T-helper 9 cell (primary cell): Measurements from ENCODE around the gene GNG2.
A peak's percentile ranks its signal among the peaks of the same experiment; 100 is the strongest.

ENCODE experiments used
- DNase-seq: peaks from one replicate; pipeline ENCODE4 v3.0.0-alpha.2; 2020
- total RNA-seq, 2 donors: gene quantifications; one replicate each; lab custom pipeline; 2026; lab: John Stamatoyannopoulos, UW

Gene GNG2
- total RNA-seq = 169 to 203 reads per million in 2 donors

DNA sequence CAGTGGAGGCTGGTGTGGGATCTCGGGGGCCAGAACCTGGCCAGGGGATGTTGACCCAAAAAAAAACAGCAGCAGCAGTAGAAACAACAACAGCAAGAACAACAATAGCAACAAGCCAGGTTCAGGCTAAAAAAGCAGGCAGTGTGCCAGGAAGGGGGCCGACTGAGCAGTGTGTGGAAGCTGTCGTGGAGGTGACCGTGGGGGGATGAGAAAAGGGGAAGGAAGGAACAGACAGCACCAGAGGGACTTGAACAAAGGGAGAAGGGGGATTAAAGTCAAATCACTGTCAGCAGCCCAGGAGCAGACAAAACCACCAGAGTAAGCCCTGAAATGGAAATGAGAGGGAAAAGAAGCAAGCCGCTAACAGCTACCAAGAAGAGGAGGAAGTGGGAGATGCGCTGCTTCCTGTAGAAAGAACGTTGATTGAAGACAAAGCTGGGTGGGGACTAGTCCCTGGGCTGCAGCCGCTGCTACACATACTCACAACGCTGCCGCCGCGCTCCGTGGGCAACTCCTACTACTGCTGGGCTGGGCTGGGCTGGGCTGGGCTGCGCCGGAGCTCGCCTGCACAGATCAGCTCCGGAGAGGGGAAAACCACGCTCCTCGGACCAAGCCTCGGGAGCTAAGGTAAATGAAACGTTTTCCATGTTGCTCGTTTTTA lies at the start of gene GNG2:
GNG2 (plus strand) TSS at position 449 of the 661 bp plus-strand sequence. CDS start 90,067 bp downstream, outside the sequence.
- DNase-seq = peak; percentile 76

DNA sequence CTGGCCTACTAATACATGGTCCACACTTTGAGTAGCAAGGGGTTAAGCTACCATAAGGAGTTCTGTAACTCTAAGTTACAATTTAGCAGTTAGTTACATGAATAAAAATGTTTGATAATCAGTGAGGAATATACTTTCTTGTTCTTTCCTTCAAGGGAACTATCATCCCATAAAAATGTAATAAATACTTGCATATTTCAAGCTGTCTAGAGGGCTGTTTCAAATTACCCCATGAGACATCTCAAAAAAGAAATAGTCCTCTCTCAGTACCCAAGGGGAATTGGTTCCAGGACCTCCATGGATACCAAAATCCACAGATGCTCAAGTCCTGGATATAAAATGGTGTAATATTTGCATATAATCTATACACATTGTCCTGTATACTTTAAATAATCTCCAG lies 48.7 kb upstream of the GNG2 start:
- DNase-seq = no peak

DNA sequence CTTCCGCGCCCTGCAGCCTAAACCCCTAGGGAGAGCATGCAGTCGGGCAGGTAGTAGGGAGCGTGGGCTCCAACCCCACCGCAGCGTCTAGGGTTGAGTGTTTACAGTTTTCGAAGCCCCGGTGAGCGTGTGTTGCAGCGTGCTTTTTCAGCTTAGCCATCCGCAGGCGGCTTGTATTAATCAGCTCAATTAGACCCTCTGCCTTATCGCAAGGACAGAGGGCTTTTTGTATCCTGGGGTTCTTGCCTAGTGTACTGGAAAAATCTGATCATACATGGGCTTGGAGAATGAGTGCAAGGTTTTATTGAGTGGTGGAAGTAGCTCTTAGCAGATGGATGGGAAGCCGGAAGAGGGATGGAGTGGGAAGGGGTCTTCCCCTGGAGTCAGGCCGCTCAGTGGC lies 44.4 kb upstream of the GNG2 start:
- no peak for DNase-seq

DNA sequence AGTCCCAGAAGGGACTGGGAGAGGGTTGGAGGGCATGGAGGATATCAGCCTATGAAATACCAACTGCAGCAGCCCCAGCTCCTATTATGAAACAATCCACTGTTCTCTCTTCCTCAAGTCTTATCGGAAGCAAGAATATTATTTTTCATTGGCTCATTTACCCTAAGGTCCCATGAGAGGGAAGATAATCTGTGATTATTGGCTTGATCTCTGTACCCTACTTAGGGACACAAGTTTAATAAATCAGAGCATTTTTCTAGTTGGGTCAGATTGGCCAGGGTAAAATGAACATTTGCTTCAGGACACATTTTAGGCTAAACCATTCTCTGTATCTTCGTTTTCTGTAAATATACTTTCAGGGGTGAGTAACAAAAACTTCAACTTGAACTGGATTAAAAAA lies 43.1 kb upstream of the GNG2 start:
- DNase-seq = no peak

DNA sequence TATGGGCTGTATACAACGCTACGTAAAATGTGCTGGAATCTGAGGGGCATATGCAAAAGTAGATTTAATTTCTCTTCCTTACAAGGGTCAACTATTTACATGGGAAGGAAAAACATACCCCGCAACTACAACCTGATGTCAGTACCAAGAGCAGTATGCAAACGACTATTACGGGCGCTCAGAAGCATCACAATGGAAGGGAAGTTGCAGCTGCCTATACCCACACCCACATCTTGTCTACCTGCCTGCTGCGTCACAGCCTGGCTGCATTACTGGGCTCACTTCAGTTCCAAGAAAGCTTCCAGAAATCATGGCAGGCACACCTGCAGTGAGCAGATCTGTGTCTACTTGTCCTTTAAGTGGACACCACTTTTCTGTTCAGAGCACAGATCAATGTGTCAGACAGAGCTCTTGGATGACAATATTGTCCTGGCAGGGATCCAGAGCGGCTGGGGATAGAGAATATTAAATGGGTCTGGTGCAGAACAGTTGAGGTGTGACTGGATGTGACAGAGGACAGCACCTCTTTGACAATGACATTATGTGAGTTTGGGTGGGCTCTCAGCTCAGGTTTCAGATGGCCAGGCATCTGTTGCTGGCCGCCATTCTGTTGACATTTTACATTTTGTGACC lies 41.5 kb upstream of the GNG2 start:
- no peak for DNase-seq

DNA sequence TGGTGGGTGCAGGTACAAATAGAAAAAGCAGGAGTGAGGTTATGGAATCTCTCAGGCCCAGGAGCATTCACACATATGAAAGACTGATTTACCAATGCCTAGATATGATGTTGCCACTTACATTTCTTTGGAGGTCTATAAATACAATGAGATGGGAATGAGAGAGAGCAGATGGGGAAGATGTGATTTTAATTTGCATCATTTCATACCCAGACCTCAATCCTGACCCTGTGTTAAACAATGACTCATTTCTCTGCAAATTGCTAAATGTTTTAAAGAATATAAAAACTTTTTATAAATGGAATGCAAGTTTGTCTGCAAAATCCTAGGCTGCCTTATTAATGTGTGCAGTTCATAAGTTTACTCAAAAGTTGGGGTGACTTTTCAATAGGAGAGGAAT lies 38.6 kb upstream of the GNG2 start:
- no peak for DNase-seq

DNA sequence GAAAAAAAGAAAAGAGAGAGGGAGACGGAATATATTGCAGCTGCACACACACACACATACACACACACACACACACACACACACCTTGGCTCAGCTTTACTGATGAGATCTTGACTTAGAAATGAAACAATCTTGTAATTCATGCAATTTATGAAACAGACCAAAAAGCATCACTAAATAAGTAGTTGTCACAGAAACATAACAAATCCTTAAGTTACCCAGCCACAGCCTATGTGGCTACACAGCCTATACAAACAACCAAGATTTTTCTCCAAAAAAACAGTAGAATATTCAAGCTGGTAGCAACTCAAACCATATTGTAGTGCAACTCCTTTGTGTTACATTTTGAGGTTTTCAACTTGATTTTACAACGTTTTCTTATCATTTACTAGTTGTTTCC lies 37.9 kb upstream of the GNG2 start:
- DNase-seq = no peak

DNA sequence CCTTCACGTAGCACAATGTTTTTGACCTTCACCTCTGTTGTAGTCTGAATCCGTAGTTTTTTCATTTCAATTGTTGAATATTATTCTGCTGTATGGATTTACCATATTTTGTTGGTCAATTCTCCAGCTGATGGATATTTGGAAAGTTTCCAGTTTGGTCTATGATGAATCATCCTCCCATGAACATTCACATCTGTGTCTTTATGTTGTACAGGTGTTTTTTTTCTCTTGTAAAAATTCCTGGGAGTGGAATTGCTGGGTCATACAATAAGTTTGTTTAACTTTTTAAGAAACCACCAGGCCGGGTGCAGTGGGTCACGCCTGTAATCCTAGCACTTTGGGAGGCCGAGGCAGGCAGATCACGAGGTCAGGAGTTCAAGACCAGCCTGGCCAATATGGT lies 36.7 kb upstream of the GNG2 start:
- DNase-seq = no peak

DNA sequence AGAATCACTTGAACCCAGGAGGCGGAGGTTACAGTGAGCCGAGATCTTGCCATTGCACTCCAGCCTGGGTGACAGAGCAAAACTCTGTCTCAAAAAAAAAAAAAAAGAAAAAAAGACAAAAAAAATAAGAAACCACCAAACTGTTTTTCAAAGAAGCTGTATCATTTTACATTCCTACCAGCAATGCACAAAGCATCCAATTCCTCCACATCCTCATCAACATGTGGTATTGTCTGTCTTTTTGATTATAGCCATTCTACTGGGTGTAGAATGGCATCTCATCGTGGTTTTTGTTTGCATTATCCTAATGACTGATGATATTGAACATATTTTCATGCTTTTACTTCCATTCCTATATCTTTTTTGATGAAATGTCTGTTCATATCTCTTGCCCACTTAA lies 36.2 kb upstream of the GNG2 start:
- no peak for DNase-seq

DNA sequence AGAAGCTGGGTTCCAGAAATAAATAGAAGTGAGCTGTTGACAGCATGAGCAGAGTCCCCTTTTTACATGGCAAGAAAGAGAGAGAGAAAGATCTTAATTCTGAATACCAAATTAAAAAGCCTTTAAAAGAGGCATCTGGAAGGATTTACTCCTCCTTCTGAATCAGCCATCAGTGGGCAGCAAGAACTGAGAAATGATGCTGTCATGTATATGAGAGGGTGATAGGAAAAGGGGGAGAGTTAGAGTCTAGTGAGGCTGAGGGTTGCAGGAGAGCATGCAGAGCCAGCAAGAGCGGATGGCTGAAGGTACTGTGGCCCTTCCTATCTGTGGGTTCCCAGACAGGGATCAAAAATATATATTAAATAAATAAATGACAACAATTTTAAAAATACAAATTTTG lies 34.5 kb upstream of the GNG2 start:
- no peak for DNase-seq

DNA sequence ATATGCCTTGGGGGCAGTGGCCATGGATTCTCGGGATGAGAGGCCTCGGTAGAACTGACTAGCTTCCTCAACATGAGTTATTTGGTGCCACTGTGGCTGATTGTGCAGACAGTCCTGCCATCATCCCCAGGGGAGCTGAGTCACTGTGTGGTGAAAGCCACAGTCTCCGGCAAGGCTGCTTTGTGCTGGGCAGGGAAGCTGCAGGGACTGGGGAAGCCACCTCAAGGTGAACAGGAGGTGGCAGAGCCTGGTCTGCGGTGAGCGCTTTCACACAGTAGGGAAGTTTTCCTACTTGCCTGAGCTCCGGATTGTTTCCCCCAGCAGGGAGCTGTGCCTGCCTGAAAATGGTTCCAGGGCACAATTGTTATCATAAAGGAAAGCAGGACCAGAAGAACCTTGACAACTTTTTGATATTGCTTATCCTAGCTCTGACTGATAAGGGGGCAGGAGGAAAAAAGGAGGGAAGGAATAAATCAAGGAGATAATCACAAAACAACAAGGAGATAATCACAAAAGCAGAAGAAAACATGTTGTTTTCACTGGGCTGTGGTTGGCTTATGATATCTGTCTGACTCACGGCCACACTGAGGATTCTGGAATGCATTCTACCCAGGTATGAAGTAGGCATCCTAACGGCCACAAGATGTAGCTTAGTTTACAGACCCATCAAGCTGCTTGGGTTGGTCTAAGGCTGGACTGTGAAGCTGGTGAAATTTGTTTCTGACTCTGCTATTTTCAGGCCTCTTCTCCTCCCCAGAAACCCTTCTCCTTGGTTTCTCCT lies 32.2 kb upstream of the GNG2 start:
- DNase-seq = peak; percentile 55

DNA sequence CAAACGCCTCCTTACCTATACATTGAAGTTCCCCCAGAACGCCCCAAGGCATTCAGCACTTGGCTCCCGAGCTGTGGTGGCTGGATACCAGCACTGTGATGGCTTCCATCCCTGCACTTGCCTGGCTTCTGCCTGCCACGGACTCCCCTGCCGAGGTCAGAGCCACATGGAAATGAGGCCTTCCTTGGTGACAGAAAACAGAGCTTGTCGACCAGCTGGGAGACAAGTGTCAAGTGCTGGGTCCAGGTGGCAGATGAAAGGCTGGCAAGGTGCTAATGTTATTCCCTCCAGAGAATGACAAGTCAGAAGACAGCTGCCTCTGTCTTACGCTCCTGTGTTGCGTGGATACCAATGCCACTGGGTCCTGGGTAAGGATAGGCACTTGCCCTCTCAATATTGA lies 26.2 kb upstream of the GNG2 start:
- no peak for DNase-seq

DNA sequence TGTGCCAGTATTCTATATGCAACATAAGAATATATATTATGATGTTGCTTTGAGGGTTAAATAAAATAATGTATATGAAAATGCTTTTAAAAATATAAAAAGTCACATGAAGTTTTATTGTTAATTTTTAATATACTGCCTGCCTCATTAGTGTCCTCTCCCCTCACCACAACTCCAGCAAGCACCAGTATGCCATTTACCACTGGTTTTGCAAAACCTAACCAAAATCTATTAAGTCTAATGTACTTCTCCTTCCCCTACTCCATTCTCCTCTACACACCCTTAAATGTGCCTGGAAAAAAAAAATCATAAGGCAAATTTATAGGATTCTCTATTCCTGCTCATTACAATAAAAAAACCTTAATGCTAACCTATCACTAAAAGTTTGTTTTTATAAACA lies 24.0 kb upstream of the GNG2 start:
- DNase-seq = no peak

DNA sequence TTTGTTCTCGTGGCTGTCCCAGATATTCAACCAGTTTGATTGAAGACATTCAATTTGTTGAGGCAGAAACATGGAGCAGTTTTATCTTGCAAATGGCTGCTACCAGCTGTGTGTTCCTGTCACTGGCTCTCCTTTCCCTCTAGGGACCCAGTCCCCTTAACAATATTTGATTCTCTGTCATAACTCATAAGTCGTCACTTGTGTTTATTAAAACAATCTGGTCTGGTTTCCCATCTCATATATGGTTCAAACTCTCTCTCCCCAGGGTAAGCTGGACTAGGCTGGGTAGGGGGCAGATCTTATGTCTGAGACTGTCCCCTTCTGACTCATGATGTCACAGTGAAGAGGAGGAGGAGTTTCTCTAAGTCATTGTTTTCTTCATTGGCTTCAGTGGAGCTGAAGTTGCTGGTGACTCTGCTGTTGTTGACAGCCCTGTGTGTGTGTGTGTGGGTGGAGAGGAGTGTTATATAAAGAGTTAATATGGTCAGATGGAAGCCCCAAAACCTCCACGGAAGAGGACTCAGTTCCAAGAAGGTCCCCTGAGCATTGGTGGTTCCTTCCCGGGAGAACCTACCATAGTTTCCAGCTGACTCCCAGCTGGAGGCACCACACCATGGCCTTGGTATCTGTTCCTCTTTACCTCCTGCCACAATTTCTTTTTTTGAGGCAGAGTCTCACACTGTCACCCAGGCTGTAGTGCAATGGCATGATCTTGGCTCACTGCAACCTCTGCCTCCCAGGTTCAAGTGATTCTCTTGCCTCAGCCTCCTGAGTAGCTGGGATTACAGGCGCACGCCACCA lies 16.1 kb upstream of the GNG2 start:
- DNase-seq = no peak

DNA sequence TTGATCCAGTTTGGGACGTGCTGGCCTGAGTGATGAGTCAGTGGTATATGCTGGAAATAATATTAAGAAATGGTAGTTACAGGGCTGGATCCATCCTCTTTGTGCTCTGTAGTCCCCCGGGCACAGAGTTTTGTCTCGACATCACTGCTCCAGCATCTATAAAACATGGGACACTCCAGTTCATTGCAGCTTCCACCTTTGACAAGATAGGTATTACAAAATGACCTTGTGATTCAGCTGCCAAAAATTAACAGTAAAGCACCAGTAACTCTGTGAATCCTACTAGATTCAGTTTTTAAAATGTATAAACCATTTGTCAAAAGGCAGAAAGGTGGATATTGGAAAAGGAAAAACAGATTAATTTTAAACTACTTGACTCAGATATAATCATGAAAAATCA lies 14.6 kb upstream of the GNG2 start:
- DNase-seq = no peak

DNA sequence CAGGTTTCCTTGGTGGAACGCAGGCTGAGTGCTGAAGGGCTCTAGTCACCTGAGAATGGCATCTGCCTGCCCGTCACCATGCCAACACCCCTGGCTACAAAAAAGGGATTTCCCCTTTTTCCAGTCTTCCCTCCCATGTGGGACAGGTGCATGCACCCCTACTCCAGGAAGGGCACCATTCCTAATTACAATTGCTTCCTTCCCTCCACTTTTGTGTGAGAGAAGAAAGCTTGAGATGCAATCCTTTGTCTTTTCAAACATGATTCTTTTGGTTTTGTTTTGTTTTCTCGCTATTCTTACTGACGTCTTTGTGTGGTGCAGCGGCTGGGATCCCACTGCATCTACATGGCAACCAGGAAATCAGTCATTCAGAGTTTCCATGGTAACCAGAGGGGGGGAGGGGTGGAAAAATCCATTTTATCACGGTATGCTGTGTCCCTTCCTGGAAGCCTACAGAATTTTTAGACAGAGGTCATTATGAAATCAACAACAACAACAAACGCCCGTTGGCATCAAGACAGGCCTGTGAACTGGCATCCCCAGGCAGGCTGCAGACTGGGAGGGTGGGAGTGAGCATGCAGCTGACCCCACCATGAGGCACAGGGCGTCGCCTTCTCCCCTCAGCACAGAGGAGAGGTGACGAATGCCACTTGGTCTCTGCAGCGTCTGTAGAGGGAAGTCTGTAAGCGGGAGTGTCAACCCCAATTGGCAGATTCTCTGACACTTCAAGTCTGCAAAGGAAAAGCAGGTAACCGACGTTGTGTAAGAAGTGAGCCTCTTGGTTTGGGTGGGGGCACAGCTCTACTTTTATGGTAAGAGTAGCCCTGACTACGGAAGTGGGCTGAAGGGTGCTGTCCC lies 13.6 kb upstream of the GNG2 start:
- DNase-seq = peak; percentile 76

DNA sequence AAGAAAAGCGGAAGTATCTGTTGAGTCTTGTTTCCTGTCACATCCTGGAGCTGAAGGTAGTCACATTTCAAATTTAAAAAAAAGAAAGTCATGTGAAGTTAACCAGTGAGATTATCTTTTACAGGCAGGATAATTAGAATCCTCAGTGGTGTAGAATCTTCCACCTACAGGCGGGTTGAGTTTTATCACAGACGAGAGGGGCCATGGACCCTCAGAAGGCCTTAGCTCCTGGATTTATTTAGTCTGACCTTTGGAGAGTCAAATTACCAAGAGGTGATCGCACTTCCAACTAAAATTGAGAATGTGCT lies 13.0 kb upstream of the GNG2 start:
- DNase-seq = no peak

DNA sequence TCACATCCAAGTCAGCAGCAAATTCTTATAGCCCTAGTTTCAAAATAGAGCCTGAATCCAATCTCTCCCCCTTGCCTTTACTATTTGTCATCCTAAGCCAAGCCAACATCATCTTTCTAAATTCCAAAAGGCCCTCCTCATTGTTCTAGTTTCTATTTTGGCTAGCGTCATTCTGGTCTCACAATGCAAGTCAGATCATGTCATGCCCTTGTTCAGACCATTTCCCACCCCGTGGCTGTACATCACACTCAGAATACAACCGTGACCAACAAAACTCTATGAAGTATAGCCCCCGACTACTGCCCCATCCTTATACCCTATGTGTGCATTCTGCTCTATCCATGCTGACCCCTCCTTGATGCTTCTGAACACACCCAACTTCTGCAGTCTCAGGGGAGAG lies 12.3 kb upstream of the GNG2 start:
- DNase-seq = no peak

DNA sequence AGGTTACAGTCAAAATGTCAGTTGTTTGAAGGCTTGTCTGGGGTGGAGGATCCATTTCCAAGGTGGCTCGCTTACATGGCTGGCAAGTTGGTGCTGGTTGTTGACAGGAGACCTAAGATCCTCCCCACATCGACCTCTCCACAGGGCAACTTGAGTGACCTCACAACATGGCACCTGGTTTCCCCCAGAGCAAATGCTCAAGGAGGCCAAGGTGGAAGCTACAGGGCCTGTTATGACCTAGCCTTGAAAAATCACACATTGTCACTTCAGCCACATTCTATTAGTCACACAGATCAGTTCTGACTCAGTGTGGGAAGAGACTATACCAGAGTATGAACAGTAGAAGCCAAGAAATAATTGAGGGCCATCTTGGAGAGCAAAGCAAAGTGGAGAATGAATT lies 11.3 kb upstream of the GNG2 start:
- DNase-seq = no peak

DNA sequence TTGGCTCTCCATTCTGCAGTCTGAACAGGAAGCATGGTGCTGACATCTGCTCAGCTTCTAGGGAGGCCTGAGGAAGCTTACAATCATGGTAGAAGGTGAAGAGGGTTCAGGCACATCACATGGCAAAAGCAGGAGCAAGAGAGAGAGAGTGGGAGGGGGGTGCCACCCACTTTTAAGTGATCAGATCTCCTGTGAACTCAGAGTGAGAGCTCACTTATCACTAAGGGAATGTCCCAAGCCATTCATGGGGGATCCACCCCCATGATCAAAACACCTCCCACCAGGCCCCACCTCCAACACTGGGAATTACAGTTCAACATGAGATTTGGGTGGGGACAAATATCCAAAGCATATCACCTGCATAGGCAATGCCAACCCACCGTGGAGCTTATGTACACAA lies 9.8 kb upstream of the GNG2 start:
- no peak for DNase-seq

DNA sequence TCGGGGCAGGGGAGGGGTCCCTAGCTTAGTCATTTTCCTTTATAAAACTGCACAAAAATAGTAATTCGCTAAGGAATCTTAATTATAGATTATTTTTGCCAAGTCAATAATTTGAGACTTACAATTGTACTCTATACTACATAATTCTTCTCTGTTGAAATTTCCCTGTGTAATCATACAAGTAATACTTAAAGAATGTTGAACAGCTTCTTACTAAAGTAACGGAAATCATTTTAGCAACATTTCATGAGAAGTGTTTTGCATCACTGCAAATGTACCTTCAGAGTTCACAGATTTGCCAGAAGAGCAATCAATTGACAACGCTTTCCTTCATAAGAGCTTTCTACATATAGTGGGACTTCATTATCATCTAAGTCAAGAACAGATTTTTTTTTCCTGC lies 7.9 kb upstream of the GNG2 start:
- DNase-seq = no peak

DNA sequence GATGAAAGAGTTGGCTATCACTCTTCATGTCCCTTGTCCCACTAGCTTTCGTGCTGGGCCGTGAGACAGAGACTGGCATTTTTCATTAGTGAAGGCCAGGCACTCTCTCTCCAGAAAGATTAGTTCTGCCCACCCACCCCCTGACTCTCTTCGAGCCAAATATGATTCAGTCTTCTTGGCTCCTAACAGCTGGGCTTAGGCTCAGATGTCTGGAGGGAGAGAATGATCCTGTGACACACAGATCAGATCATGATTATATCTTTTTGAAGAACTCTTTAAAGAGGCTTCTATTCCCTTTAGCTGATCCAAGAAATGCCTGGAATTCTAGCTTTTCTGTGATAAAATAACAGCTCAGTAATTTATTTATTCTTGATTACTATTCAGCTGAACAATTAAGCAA lies 5.2 kb upstream of the GNG2 start:
- no peak for DNase-seq
